Neural progenitor cell (in vitro differentiated cells): ENCODE data around the gene ATP11A. TPM values are rescaled to one million over a fixed set of nuclear protein-coding genes. Genes with fewer than 3 reads are reported as not detected.

Experiments
- DNase-seq: peaks from one replicate; pipeline ENCODE4 v3.0.0-alpha.2; 2016; ENCODE audit warnings: low spot score
- H2AFZ ChIP-seq: fragments of 200-600 bp; sonication (generic); replicated peaks from 2 replicates; pipeline ENCODE4 v1.6.1; 2016; ENCODE audit warnings: antibody characterized with exemption
- H3F3A ChIP-seq: fragments of 200-600 bp; sonication (generic); 2 replicates; pipeline ENCODE4 v1.6.1; 2016; ENCODE audit warnings: antibody characterized with exemption, low read depth
- H3K27ac ChIP-seq: fragments of 200-600 bp; sonication (generic); 2 replicates; pipeline ENCODE4 v1.5.1; 2016; ENCODE audit warnings: mild to moderate bottlenecking
- H3K27me3 ChIP-seq: fragments of 200-600 bp; sonication (generic); 2 replicates; pipeline ENCODE4 v1.6.1; 2016; ENCODE audit warnings: mild to moderate bottlenecking, moderate library complexity
- H3K36me3 ChIP-seq: fragments of 200-600 bp; sonication (generic); 2 replicates; pipeline ENCODE4 v1.5.1; 2016
- H3K4me1 ChIP-seq: fragments of 200-600 bp; sonication (generic); 2 replicates; pipeline ENCODE4 v1.6.1; 2016; ENCODE audit warnings: mixed run types
- H3K4me2 ChIP-seq: fragments of 200-600 bp; sonication (generic); 2 replicates; pipeline ENCODE4 v1.6.1; 2016
- H3K4me3 ChIP-seq: fragments of 200-600 bp; sonication (generic); 2 replicates; pipeline ENCODE4 v1.5.1; 2016
- H3K79me2 ChIP-seq: fragments of 200-600 bp; sonication (generic); 2 replicates; pipeline ENCODE4 v1.6.1; 2016; ENCODE audit warnings: low read depth
- H3K9ac ChIP-seq: fragments of 200-600 bp; sonication (generic); 2 replicates; pipeline ENCODE4 v1.6.1; 2016
- H3K9me3 ChIP-seq: fragments of 200-600 bp; sonication (generic); 2 replicates; pipeline ENCODE4 v1.5.1; 2016; ENCODE audit warnings: low read depth
- H4K20me1 ChIP-seq: fragments of 200-600 bp; sonication (generic); 2 replicates; pipeline ENCODE4 v1.6.1; 2016; ENCODE audit warnings: low read depth
- H3K27ac Mint-ChIP-seq: 3 replicates; pipeline ENCODE4 v1.8.0; 2021; ENCODE audit warnings: mixed read lengths
- H3K27me3 Mint-ChIP-seq: 2 replicates; pipeline ENCODE4 v1.8.0; 2022; ENCODE audit warnings: low read depth, mild to moderate bottlenecking, inconsistent platforms, moderate library complexity, mixed read lengths; ENCODE audit not compliant: insufficient read depth
- H3K36me3 Mint-ChIP-seq: 3 replicates; pipeline ENCODE4 v1.8.0; 2021; ENCODE audit warnings: mixed read lengths
- H3K4me1 Mint-ChIP-seq: 3 replicates; pipeline ENCODE4 v1.8.0; 2021; ENCODE audit warnings: mixed read lengths
- H3K4me3 Mint-ChIP-seq: 3 replicates; pipeline ENCODE4 v1.8.0; 2021; ENCODE audit warnings: mild to moderate bottlenecking, moderate library complexity, mixed read lengths
- H3K9me3 Mint-ChIP-seq: 3 replicates; pipeline ENCODE4 v1.8.0; 2020; ENCODE audit warnings: mixed read lengths
- CTCF ChIP-seq: fragments of 200-600 bp; sonication (generic); IDR thresholded peaks from 2 replicates; pipeline ENCODE4 v1.5.1; 2017; ENCODE audit warnings: antibody characterized with exemption, mild to moderate bottlenecking
- EZH2 ChIP-seq: fragments of 200-600 bp; sonication (generic); IDR thresholded peaks from 2 replicates; pipeline ENCODE4 v1.6.1; 2017; ENCODE audit warnings: antibody characterized with exemption, mild to moderate bottlenecking, moderate library complexity
- EZH2phosphoT487 ChIP-seq: fragments of 200-600 bp; sonication (generic); IDR thresholded peaks from 2 replicates; pipeline ENCODE4 v1.6.1; 2017; ENCODE audit warnings: antibody characterized with exemption
- total RNA-seq: library from RNA; depleted of rRNA; stranded (reverse); fragments of >200 nt; gene quantifications from 2 replicates; pipeline ENCODE4 v1.2.3, GENCODE V29; 2015; ENCODE audit warnings: low replicate concordance

ATP11A gene
- total RNA-seq, 1 donor from 2014 or later = 12.6 TPM

GRCh38 chr13:112727581-112727980 is 37.7 kb downstream of the ATP11A start:
- Mint-ChIP-seq H3K4me1 (peaks cover 44% of the 10 kb centered on the region), H3K27ac (no peak overlapping the region), H3K27me3 (peaks cover 4% of the 10 kb centered on the region), H3K9me3 (no peaks in the 10 kb centered on the region), H3K4me3 (no peak overlapping the region), H3K36me3 (peaks cover 5% of the 10 kb centered on the region)
- Histone ChIP-seq H3K36me3 (no peaks in the 10 kb centered on the region), H3K9ac (no peak overlapping the region), H3K27me3 (no peaks in the 10 kb centered on the region), H4K20me1 (peaks cover 73% of the 10 kb centered on the region), H3K4me3 (no peak overlapping the region), H3K4me1 (peaks cover 23% of the 10 kb centered on the region), H3K4me2 (no peak overlapping the region), H3F3A (peaks cover 9% of the 10 kb centered on the region), H2AFZ (no peak overlapping the region), H3K79me2 (peaks cover 60% of the 10 kb centered on the region), H3K9me3 (no peaks in the 10 kb centered on the region), H3K27ac (no peak overlapping the region)
- no peak for DNase-seq
- TF ChIP-seq EZH2 = no peak
- no peak for TF ChIP-seq EZH2phosphoT487
- TF ChIP-seq CTCF = no peak

- Histone ChIP-seq H3K27me3 (no peaks in the 10 kb centered on the region), H3K9me3 (no peaks in the 10 kb centered on the region), H3F3A (peaks cover 14% of the 10 kb centered on the region), H3K27ac (no peak overlapping the region), H3K79me2 (peaks cover 62% of the 10 kb centered on the region), H3K4me3 (no peak overlapping the region), H2AFZ (no peak overlapping the region), H3K4me2 (no peak overlapping the region), H3K36me3 (no peaks in the 10 kb centered on the region), H4K20me1 (peaks cover 83% of the 10 kb centered on the region), H3K4me1 (peaks cover 33% of the 10 kb centered on the region), H3K9ac (no peak overlapping the region)
- Mint-ChIP-seq H3K4me3 (no peak overlapping the region), H3K9me3 (no peaks in the 10 kb centered on the region), H3K27ac (peak overlapping the region; percentile 19), H3K36me3 (peaks cover 3% of the 10 kb centered on the region), H3K4me1 (peaks cover 48% of the 10 kb centered on the region), H3K27me3 (peaks cover 4% of the 10 kb centered on the region)
- no peak for DNase-seq
- no peak for TF ChIP-seq EZH2phosphoT487
- TF ChIP-seq EZH2 = no peak
- no peak for TF ChIP-seq CTCF
These were observed 38.7 kb downstream of the ATP11A start for GRCh38 chr13:112728375-112729126.

- no peaks in the 10 kb centered on the region for H3K9me3 Mint-ChIP-seq
- H3K36me3 Mint-ChIP-seq = peaks cover 3% of the 10 kb centered on the region
- Histone ChIP-seq H3K9me3 (no peaks in the 10 kb centered on the region), H3K4me3 (no peak overlapping the region), H3F3A (peaks cover 22% of the 10 kb centered on the region), H3K9ac (no peak overlapping the region), H4K20me1 (peaks cover 92% of the 10 kb centered on the region), H2AFZ (no peak overlapping the region), H3K36me3 (no peaks in the 10 kb centered on the region), H3K27me3 (no peaks in the 10 kb centered on the region), H3K27ac (no peak overlapping the region), H3K79me2 (peaks cover 60% of the 10 kb centered on the region), H3K4me1 (peaks cover 40% of the 10 kb centered on the region), H3K4me2 (no peak overlapping the region)
- H3K27me3 Mint-ChIP-seq = peaks cover 4% of the 10 kb centered on the region
- no peak for DNase-seq
- H3K4me3 Mint-ChIP-seq = no peak overlapping the region
- peaks cover 54% of the 10 kb centered on the region for H3K4me1 Mint-ChIP-seq
- TF ChIP-seq CTCF (no peak), EZH2 (no peak)
- peak overlapping the region; percentile 19 for H3K27ac Mint-ChIP-seq
These were observed 39.6 kb downstream of the ATP11A start for GRCh38 chr13:112729408-112729807.
